Measurements from ENCODE around the gene USP24.
"Not testable (repeated sequence)": the region's sequence is repeated elsewhere in the genome, so short reads cannot be mapped to it uniquely, and the experiment has no call there.

USP24 gene

DNA sequence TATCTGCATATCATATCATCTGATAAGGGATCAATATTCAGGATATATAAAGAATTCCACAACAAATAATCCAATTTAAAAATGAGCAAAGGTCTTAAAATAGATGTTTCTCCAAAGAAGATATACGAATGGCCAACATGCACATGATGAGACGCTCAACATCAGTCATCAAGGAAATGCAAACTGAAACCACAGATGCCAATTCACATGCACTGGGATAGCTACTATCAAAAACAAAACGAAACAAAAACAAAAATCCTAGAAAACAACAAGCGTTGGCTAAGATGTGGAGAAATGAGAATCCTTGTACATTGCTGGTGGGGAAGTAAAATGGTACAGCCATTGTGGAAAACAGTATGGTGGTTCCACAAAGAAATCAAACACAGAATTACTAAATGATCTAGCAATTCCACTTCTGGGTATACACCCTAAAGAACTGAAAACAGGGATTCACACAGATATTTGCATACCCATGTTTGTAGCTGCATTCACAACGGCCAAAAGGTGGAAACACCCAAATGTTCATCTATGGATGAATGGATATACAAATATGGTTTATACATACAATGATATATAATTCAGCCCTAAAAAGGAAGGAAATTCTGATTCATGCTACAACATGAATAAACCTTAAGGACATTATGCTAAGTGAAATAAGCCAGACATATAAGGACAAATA, 96.4 kb downstream of the USP24 start:
- no peak for DNase-seq (ENCODE audit: low spot score)

DNA sequence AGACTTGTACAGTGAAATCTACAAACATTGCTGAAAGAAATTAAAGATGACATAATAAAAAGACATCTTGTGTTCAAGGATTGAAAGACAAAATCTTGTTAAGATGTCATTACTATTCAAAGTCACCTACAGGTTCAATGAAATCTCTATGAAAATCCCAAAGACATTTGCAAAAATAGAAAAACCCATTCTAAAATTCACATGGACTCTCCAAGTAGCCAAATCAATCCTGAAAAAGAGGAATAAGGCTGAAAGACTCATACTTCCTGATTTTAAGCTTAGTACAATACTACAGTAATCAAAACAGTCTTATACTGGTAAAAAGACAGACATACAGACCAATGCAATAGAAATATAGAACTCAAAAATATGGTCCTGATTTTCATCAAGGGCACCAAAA, 97.2 kb downstream of the USP24 start:
- DNase-seq (ENCODE audit: low spot score) = no peak

GRCh38 chr1:55109005-55109404, 106.2 kb downstream of the USP24 start:
- not testable (repeated sequence) for DNase-seq (ENCODE audit: low spot score)

- DNase-seq (ENCODE audit: low spot score) = peak; percentile 10
These were observed 108.1 kb downstream of the USP24 start for GRCh38 chr1:55107101-55107500.

- peak; percentile 61 for DNase-seq (ENCODE audit: low spot score)
These were observed 111.3 kb downstream of the USP24 start for GRCh38 chr1:55103891-55104290.

DNA sequence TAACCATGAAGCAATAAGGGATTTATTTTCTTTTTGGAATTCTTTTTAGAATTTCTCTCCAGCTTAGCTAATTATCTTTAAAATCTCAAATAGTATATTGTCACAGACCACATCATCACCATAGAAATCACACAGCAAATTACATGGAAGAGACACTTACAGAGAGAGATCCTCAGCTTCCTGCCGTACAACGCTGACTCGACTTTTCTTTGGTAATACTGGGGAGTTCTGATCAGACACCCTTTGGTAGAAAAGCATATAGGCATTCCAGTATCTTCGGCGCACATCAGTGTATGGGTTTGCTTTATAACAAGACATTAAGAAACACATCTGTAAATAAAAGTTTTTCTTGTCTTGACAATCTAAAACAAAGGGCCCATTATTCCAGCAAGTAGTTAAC, 120.1 kb downstream of the USP24 start:
- no peak for DNase-seq (ENCODE audit: low spot score)

DNA sequence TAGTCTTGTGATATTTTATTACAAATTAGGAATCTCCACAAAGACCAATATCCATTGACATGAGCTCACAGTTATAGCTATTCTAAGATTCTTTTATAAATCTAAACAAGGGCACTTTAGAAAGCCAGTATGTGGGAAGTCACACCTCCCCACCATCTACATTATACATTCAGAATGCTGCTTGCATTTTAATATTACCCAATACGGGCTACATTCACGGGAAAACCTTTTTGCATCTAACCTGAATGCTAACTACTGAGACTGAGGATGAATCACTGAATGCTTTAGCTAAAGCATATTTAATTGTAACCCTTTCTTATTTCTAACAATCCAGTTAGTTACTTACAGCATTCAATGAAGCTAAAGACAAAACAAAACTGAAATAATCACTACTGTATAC, 122.7 kb downstream of the USP24 start:
- no peak for DNase-seq (ENCODE audit: low spot score)

GRCh38 chr1:55089683-55090082, 125.5 kb downstream of the USP24 start:
- no peak for DNase-seq (ENCODE audit: low spot score)

- no peak for DNase-seq (ENCODE audit: low spot score)
These were observed 126.8 kb downstream of the USP24 start for GRCh38 chr1:55088413-55088812.

DNA sequence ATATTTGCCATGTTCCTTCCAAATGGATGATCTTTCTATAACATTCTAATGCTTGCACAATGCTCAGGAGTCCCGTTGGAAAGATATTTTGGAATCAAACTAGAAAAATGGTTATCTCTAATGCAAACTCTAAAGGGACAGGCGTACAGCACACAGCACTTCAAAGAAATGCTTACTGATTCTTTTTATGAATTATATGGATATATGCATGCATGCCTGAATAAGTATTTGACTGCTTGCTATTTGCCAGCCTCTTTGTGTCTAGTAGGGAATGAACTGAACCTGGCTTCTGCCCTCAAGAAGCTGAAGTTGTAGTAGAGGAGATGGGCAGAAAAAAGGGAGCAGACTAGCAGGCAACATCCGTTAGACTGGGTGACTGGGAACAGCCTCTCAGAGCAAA, 127.7 kb downstream of the USP24 start:
- DNase-seq (ENCODE audit: low spot score) = no peak

DNA sequence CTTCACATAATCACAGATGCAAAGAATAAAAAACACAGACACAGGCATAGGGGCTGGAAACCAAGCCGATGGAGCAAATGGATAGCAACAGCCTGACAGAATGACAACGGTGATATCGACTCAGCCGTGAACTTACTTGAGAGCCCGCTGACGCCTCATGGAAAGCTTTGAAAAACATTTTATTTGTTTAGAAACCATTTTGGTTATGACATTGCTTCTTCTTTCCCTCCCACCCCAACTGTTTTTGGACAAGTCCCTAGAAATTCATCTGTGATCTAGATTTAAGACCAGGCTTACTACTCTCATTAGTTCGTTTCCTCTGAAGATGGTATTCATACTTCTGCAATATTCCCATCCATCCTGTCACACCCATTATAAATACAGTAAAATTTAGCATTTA, 130.9 kb downstream of the USP24 start:
- DNase-seq (ENCODE audit: low spot score) = no peak

- DNase-seq (ENCODE audit: low spot score) = no peak
These were observed 133.3 kb downstream of the USP24 start for GRCh38 chr1:55081905-55082296.

DNA sequence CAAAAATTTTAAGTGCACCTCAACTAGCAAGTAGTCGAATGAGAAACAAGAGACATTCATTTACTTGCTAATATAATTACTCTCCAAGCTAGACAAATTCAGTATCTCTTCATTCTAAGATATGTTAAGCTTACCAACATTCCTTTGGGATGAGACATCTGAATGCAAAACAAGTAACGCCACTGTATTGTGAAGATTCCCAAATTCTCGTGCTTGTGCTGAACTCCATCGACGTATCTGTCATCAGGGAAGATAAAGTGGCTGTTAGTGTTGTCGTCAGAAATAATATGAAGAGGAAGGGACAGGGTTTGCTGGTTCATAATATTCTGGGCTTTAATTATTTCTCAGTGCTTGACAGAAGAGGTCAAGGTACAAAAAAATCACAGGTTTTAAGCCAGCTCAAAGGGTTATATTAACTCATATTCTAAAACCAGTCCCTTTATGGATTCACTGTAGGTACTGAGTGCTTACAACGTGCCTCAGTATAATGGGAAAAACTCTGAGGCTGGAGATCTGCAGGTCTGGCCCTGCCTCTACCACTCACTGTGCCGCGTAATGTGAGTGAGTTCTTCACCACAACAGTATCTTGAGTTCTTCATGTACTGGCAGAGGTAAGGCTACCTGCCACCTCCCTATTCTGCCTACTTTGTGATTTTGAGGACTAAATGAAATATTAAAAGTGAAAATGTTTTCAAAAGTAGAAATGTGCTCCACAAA, 133.8 kb downstream of the USP24 start:
- peak; percentile 66 for DNase-seq (ENCODE audit: low spot score)

- no peak for DNase-seq (ENCODE audit: low spot score)
These were observed 135.5 kb downstream of the USP24 start for GRCh38 chr1:55079651-55080050.

GRCh38 chr1:55078470-55078869, 136.7 kb downstream of the USP24 start:
- no peak for DNase-seq (ENCODE audit: low spot score)

- DNase-seq (ENCODE audit: low spot score) = no peak
These were observed 138.8 kb downstream of the USP24 start for GRCh38 chr1:55076356-55076755.

- no peak for DNase-seq (ENCODE audit: low spot score)
These were observed 140.7 kb downstream of the USP24 start for GRCh38 chr1:55074455-55074854.

GRCh38 chr1:55073187-55073916, 141.8 kb downstream of the USP24 start:
- peak; percentile 7 for DNase-seq (ENCODE audit: low spot score)

GRCh38 chr1:55071477-55071876, 143.7 kb downstream of the USP24 start:
- DNase-seq (ENCODE audit: low spot score) = peak; percentile 41

- no peak for DNase-seq (ENCODE audit: low spot score)
These were observed 144.6 kb downstream of the USP24 start for GRCh38 chr1:55070293-55071164.

DNA sequence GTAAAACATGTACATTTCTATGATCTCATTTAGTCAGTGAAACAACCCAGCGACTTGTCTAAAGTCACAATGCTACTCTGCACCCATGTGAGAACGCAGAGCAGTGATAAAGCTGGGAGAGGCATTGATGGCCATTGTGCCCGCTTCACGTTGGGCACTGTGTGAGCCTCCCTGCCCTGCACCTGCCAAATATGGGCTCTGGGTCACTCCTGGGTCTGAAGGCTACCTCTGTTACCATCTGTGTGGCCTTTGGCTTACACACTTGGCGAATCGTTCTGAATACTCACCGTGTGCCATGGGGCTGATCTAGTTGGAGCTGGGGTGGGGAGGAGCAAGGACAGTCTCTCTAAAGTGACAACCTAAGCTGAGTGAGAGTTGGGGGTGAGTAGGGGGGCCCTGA, 145.9 kb downstream of the USP24 start:
- no peak for DNase-seq (ENCODE audit: low spot score)

- DNase-seq (ENCODE audit: low spot score) = no peak
These were observed 146.5 kb downstream of the USP24 start for GRCh38 chr1:55068638-55069037.
